GM06990 (cell line): ENCODE data around the gene MEGF11.

ENCODE experiments used
- DNase-seq: peaks from one replicate; pipeline ENCODE4 v3.0.0-alpha.2; 2011; ENCODE audit not compliant: insufficient read length; ENCODE audit errors: extremely low read depth
- H3K27me3 ChIP-seq: replicated peaks from 2 replicates; pipeline ENCODE4 v1.6.0; 2011; ENCODE audit warnings: low read length; ENCODE audit not compliant: control insufficient read depth, insufficient read depth
- H3K36me3 ChIP-seq: 2 replicates; pipeline ENCODE4 v1.5.1; 2011; ENCODE audit warnings: low read length; ENCODE audit not compliant: control insufficient read depth, insufficient read depth
- H3K4me3 ChIP-seq: replicated peaks from 2 replicates; pipeline ENCODE4 v1.5.1; 2011; ENCODE audit warnings: low read depth, mild to moderate bottlenecking, control low read depth, low read length
- TF ChIP-seq, protein P1 (sequence below): IDR thresholded peaks from 2 replicates; pipeline ENCODE4 v1.5.1; 2011; ENCODE audit warnings: low read length, control low read depth, mild to moderate bottlenecking, inconsistent platforms; ENCODE audit not compliant: insufficient read depth, poor library complexity, severe bottlenecking

The MEGF11 gene

DNA sequence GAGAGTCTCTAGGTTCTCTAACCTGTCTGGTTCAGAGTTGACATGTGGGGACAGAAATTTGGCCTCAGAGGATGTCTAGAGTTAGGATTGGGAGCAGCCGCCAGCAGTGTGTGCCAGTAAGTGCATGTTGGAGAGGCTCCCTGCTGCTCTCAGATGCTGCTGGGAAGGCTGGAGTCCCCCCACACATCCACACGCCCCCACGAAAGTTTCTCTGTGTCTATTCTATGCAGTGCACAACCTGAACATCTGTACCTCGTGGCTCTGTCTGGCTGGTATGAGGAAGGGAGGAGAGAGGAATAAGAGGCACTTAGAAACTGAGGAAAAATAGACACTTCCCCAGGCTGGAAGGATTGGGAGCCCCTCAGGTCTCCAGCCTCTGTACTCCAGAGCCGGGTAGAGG, 252.5 kb downstream of the MEGF11 start:
- TF ChIP-seq, protein P1, sequence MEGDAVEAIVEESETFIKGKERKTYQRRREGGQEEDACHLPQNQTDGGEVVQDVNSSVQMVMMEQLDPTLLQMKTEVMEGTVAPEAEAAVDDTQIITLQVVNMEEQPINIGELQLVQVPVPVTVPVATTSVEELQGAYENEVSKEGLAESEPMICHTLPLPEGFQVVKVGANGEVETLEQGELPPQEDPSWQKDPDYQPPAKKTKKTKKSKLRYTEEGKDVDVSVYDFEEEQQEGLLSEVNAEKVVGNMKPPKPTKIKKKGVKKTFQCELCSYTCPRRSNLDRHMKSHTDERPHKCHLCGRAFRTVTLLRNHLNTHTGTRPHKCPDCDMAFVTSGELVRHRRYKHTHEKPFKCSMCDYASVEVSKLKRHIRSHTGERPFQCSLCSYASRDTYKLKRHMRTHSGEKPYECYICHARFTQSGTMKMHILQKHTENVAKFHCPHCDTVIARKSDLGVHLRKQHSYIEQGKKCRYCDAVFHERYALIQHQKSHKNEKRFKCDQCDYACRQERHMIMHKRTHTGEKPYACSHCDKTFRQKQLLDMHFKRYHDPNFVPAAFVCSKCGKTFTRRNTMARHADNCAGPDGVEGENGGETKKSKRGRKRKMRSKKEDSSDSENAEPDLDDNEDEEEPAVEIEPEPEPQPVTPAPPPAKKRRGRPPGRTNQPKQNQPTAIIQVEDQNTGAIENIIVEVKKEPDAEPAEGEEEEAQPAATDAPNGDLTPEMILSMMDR = no peak
- DNase-seq = no peak
- H3K36me3 ChIP-seq = no peaks in the 10 kb centered on the region
- no peaks in the 10 kb centered on the region for H3K27me3 ChIP-seq
- no peak overlapping the region for H3K4me3 ChIP-seq

DNA sequence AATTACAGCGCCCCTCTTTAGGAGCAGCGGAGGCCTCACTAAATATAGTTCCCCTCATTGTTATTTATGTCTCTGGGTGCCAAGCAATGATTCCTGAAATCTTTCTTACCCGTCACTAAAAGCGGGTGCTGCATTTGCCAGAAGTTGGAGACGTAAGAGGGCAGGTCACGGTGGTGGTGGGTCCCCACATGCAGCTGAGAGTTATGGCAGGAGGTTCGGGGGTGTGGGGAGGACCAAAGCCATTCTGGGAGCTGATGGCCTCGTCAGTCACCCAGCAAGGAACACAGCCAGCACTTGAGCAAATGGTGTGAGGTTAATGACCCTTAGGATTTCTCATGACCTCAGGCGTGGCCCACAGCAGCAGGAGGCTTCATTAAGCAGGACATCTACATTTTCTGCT, 255.1 kb downstream of the MEGF11 start:
- TF ChIP-seq, protein P1 = no peak
- no peak for DNase-seq
- Histone ChIP-seq H3K27me3 (no peaks in the 10 kb centered on the region; the same call in 1 of the 2 replicates), H3K36me3 (no peaks in the 10 kb centered on the region), H3K4me3 (no peak overlapping the region)

DNA sequence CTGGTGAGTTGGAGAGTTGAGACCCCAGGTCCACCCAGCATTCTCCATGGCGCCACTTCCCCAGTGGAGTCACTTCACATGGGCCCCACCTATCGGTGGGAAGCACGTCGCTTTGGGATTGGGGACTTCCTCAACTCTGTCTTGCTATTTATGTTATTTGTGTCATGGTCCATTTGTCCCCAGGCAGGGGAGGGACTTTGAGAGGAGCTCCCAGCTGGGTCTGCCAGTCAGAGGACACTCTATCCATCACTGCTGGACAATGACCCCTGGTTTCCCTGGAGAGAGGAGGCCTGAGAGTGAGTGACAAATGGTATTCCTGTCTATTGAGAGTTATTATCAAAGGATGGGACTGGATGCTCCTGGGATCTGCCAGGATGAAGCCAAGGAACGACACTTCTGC, 256.6 kb downstream of the MEGF11 start:
- Histone ChIP-seq H3K27me3 (no peaks in the 10 kb centered on the region; the same call in 1 of the 2 replicates), H3K4me3 (no peak overlapping the region), H3K36me3 (no peaks in the 10 kb centered on the region)
- TF ChIP-seq, protein P1 = no peak
- DNase-seq = no peak

DNA sequence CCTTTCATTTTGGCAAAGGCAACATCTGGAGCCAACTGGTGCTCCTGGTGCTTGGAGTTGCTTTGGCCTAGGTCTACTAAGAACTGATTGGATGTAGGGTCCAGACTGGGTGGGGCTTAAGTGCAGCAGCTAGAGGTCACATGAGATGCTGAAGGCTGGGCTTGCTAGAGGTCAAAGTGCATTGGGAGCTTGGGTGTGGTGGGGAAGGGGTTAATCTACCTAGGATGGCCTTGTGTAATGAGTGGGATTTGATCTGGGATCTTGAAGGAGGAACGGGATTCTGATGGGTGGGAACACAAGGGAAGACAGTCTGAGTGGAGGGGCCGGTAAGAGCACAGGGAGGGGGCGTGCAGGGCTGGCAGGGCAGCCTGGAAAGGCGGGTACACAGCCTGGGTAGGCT, 258.7 kb downstream of the MEGF11 start:
- Histone ChIP-seq H3K36me3 (no peaks in the 10 kb centered on the region), H3K27me3 (no peaks in the 10 kb centered on the region; the same call in 1 of the 2 replicates), H3K4me3 (no peak overlapping the region)
- TF ChIP-seq, protein P1 = no peak
- DNase-seq = no peak

DNA sequence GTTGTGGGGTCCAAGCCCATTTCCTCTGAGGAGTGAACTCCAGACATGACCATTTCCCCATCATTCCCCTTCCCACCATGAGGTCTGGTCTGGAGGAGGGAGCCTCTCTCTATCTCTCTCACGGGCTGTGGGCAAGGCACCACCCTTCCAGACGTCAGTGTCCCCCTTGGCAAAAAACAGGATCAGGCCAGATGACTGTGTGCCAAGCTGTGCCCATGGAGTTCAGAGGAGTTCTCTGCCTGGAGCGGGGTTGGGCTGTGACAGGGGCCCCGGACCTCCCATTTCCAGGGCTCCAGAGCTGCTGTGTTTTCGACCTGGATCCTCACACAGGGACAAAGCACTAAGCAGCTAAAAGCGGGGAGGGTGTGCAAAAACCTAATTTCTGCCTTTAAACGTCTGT, 259.8 kb downstream of the MEGF11 start:
- no peak for DNase-seq
- H3K4me3 ChIP-seq = no peak overlapping the region
- H3K36me3 ChIP-seq = no peaks in the 10 kb centered on the region
- TF ChIP-seq, protein P1 = no peak
- no peaks in the 10 kb centered on the region; the same call in 1 of the 2 replicates for H3K27me3 ChIP-seq

DNA sequence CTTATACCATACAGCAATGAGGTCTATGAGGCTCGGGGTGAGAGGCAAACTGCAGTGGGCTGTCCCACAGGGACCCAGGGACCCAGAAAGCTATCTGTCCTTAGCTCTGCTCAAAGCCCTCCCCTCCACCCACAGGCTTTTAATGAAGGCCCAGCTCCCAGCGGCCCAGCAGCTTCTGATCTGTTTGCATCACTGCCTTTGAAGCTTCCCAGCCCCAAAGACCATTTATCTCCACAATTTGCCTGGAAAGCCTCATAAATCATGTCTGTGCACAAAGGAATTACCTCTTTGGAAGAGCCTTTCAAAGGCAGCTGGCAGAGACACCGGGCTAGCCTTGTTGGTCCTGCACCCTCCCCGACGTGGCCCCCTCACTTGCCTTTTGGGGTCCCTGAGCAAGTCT, 260.3 kb downstream of the MEGF11 start:
- DNase-seq = no peak
- TF ChIP-seq, protein P1 = no peak

More for the DNA sequence above, 260.3 kb downstream of the MEGF11 start:
- H3K36me3 ChIP-seq = no peaks in the 10 kb centered on the region
- no peak overlapping the region for H3K4me3 ChIP-seq
- no peaks in the 10 kb centered on the region; the same call in 1 of the 2 replicates for H3K27me3 ChIP-seq
